GM18951 (cell line): Measurements from ENCODE around the gene BRIP1.

Experiments
- POLR2A ChIP-seq: IDR thresholded peaks from 4 replicates; pipeline ENCODE4 v1.6.1; 2011; ENCODE audit warnings: mild to moderate bottlenecking; ENCODE audit not compliant: insufficient read length, insufficient read depth; ENCODE audit errors: extremely low read depth
- in situ Hi-C: fragments of 300-500 bp; cut with MboI; formaldehyde crosslinking; loops from one replicate; pipeline ENCODE4 v1.12.0; 2022; ENCODE audit warnings: low sequenced_read_pairs, mixed read lengths, inconsistent platforms; ENCODE audit not compliant: unreplicated experiment

Gene BRIP1

GRCh38 chr17:61848896-61849295 lies 14.4 kb downstream of the BRIP1 start:
- in situ Hi-C loops = loop anchor here (25.0 kb wide), 1 partner anchor 437 kb away; no protein-coding TSS in a partner anchor

DNA sequence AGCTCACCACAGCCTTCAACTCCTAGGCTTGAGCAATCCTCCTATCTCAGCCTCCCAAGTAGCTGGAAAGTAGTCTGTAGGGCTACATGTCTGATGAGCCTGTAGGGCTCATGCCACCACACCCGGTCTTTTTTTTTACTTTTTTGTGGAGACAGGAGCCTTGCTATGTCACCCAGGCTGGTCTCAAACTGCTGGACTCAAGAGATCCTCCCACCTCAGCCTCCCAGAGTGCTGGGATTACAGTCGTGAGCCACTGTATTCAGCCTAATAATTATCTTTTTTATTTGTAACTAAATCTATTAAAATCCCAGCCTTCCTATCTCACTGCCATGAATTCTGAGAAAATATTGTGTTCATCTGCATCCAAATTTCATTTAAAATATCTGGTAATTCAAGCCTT lies 15.1 kb downstream of the BRIP1 start:
- TF ChIP-seq POLR2A = no peak
- in situ Hi-C loops = loop anchor here (25.0 kb wide), 1 partner anchor 436 kb away; no protein-coding TSS in a partner anchor

More at GRCh38 chr17:61848896-61849295, 14.4 kb downstream of the BRIP1 start:
- TF ChIP-seq POLR2A = no peak

GRCh38 chr17:61847659-61848058 lies 15.7 kb downstream of the BRIP1 start:
- in situ Hi-C loops = loop anchor here (25.0 kb wide), 1 partner anchor 435 kb away; no protein-coding TSS in a partner anchor

GRCh38 chr17:61846761-61847375 lies 16.5 kb downstream of the BRIP1 start:
- no peak for TF ChIP-seq POLR2A
- in situ Hi-C loops = loop anchor here (25.0 kb wide), 1 partner anchor 435 kb away; no protein-coding TSS in a partner anchor

More at GRCh38 chr17:61847659-61848058, 15.7 kb downstream of the BRIP1 start:
- TF ChIP-seq POLR2A = no peak

DNA sequence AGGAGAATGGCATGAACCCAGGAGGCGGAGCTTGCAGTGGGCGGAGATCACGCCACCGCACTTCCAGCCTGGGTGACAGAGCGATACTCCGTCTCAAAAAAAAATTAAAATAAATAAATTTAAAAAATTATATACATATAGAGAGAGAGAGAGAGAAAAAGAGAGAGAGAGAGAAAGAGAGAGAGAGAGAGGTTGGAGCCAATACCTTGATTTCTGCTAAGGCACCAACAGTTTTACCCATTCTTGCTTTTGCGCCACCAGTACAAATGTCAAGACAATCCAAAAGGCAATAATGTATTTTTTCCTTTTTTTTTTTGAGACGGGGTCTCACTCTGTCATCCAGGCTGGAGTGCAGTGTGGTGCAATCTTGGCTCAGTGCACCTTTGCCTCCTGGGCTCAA lies 17.2 kb downstream of the BRIP1 start:
- in situ Hi-C loops = loop anchor here (25.0 kb wide), 1 partner anchor 434 kb away; no protein-coding TSS in a partner anchor
- TF ChIP-seq POLR2A = no peak

GRCh38 chr17:61843435-61843834 lies 19.9 kb downstream of the BRIP1 start:
- in situ Hi-C loops = loop anchor here (25.0 kb wide), 1 partner anchor 431 kb away; no protein-coding TSS in a partner anchor

DNA sequence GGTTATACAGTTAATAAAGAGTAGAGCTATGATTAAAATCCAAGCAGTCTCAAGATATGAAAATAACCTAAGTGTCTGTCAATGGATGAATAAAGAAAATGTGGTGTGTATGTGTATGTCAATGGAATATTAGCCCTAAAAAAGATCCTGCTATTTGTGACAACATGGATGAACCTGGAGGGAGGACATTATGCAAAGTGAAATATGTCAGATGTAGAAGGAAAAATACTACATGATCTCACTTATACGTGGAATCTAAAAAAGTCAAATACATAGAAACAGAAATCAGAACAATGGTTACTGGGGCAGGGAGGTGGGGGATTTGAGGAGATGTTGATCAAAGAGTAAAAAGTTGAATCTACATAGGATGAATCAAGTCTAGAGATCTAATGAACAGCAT lies 20.4 kb downstream of the BRIP1 start:
- in situ Hi-C loops = loop anchor here (25.0 kb wide), 1 partner anchor 431 kb away; no protein-coding TSS in a partner anchor
- TF ChIP-seq POLR2A = no peak

More at GRCh38 chr17:61843435-61843834, 19.9 kb downstream of the BRIP1 start:
- TF ChIP-seq POLR2A = no peak

DNA sequence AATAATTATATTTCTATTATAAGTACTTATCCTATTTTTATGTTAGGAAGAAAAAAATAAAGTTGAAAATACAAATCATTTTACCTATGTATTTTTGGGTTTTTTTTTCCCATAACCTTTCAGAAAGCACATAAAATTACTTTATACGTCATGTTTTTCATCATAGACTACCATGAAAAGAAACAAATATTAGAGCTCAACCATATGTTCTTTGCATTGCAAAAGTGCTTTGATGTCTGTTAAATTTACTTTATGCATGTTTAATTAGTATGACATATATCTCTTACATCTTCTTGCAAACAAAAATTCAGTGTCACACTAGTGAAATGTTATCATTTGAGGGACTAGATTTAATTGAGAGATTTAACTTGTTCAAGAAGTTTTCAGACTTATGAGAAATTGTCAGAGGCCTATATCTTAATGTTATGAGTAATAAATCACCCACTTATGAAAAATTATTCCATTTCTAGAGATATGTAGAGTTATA lies 24.0 kb downstream of the BRIP1 start:
- in situ Hi-C loops = loop anchor here (5.0 to 25.0 kb wide), 2 partner anchors 202 to 427 kb away; no protein-coding TSS in a partner anchor
- TF ChIP-seq POLR2A = no peak

DNA sequence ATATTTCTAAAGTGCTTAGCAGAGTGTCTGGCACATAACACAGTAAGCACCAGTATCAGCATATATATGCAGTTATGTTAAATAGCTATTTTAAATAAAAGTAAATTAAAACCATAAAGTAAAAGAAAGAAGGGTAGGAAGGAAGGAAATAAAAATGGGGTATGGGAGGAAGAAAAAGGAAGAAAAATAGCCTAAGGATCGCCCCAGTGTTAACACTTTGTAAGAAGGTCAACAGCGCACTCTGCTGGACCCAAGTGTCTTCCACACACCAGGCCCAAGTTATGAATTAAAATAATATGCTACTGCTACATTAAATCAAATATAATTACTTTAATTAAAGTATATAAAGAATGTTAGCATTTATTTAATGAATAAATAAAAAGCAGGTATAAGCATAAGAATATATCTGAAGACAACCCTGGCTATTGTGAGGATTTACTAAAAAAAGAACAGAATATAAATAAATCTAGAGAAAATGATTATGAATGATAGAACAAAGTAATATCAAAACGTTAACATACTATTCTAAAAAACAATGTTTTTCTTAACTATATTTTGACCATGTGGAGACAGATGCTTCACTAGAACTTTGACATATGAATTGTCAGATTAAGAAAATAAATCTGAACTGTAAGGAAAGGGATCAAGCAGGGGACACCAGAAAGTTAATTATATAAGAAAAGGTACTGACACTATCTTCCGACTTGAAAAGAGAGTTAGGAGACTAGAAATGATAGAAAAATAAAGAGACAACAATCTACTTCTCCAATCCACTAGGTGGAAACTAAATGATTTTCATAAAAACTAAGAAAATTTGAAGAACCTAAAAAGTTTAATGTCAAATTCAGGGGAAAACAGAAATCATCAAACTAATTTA lies 25.9 kb downstream of the BRIP1 start:
- in situ Hi-C loops = loop anchor here (5.0 to 25.0 kb wide), 2 partner anchors 200 to 425 kb away; no protein-coding TSS in a partner anchor
- TF ChIP-seq POLR2A = no peak

DNA sequence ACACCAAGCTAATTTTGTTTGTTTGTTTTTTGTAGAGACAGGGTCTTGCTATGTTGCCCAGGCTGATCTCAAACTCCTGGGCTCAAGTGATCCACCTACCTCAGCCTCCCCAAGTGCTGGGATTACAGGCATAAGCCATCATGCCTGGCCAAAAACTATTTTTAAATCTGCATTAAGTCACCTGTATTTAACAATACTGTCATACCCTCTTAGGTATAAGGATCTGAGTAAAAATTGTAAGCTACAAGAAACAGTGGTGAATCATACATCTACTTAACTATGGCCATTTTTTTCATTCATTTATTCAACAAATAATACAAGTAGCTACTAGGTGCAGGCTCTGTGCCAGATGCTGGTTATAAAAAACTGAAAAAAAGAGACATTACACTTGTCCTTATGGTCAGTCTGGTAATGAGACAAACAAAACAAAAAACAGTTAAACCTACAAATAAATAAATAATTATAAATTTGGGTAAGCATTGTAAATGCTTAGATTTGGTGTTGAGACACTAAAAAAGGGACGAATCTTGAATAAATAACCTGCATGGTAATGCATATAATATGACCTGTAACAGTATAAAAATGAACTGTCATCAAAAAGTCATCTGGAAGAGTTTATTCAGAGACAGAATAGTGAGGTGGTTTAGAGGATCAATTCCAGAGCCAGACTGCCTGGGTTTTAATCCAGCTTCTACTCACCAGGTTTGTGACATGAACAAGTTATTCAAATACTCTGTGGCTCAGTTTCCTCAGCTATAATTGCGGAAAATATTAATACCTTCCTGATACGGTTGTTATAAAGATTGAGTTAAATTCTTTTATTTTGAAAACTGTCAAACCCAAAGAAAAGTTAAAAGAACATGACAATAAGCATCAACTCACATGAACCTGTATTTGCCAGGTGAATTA lies 26.8 kb downstream of the BRIP1 start:
- in situ Hi-C loops = loop anchor here (5.0 to 25.0 kb wide), 2 partner anchors 199 to 424 kb away; no protein-coding TSS in a partner anchor
- no peak for TF ChIP-seq POLR2A

DNA sequence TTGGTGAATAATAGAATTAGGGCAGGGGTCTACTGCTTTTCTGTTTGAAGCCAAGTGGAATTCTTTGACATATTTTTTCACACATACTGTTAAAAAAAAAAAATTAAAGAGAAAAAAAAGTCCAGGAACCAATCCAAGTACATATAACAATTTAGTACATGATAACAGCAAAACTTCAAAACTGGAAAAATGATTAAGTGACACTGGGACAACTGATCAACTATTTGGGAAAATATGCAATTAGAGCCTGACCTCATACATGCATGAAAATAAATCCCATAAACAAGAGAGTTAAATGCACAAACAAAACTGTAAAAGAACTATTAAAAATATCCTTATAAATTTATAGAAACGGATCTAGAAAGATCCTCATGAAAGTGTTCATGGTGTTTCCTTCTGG lies 27.7 kb downstream of the BRIP1 start:
- TF ChIP-seq POLR2A = no peak
- in situ Hi-C loops = loop anchor here (5.0 to 25.0 kb wide), 2 partner anchors 198 to 423 kb away; no protein-coding TSS in a partner anchor

DNA sequence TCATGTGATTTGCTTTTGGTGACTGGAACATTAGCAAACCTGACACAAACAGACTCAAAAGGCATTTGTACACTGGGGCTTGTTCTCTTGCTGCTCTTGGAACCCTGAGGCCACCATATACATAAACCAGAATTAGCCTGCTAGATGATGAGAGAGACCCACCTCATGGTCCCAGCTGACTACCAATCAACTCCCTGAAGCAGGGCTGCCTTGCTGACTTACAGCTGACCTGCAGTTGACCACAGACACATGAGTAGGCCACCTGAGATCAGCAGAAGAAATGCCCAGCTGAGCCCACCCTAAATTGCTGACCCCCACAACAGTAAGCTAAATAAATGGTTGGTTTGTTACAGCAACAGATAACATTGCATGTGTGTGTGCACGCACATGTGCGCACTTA lies 28.7 kb downstream of the BRIP1 start:
- in situ Hi-C loops = loop anchor here (5.0 to 25.0 kb wide), 2 partner anchors 197 to 422 kb away; no protein-coding TSS in a partner anchor
- TF ChIP-seq POLR2A = no peak
